ENCODE results near the gene ATP6V1G2. TPM values are rescaled to one million over a fixed set of nuclear protein-coding genes. Genes with fewer than 3 reads are reported as not detected.

ATP6V1G2 gene
- polyA plus RNA-seq, 3 donors, result 0.41 TPM; not detected in 2

DNA sequence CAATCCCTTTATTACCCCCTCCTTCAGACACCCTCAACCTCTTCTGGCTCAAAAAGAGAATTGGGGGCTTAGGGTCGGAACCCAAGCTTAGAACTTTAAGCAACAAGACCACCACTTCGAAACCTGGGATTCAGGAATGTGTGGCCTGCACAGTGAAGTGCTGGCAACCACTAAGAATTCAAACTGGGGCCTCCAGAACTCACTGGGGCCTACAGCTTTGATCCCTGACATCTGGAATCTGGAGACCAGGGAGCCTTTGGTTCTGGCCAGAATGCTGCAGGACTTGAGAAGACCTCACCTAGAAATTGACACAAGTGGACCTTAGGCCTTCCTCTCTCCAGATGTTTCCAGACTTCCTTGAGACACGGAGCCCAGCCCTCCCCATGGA lies 31.2 kb upstream of the ATP6V1G2 start:
- H3K36me3 ChIP-seq (replicated peaks in 1 of 2; ENCODE audit: control insufficient read depth in 1 of 2, insufficient read depth in 2 of 2, low read length in 2 of 2), result peaks cover 18 to 25% of the 10 kb centered on the region in 2 donors
- no peak overlapping the region for H3K27ac ChIP-seq (ENCODE audit: low read depth in 1 of 2, low read length in 2 of 2)
- H3K4me3 ChIP-seq (replicated peaks in 1 of 3; ENCODE audit: low read depth in 2 of 3, low read length in 3 of 3), result peak overlapping the region in 2 of 3 experiments; percentile 71 to 97
- TF ChIP-seq, protein P1, sequence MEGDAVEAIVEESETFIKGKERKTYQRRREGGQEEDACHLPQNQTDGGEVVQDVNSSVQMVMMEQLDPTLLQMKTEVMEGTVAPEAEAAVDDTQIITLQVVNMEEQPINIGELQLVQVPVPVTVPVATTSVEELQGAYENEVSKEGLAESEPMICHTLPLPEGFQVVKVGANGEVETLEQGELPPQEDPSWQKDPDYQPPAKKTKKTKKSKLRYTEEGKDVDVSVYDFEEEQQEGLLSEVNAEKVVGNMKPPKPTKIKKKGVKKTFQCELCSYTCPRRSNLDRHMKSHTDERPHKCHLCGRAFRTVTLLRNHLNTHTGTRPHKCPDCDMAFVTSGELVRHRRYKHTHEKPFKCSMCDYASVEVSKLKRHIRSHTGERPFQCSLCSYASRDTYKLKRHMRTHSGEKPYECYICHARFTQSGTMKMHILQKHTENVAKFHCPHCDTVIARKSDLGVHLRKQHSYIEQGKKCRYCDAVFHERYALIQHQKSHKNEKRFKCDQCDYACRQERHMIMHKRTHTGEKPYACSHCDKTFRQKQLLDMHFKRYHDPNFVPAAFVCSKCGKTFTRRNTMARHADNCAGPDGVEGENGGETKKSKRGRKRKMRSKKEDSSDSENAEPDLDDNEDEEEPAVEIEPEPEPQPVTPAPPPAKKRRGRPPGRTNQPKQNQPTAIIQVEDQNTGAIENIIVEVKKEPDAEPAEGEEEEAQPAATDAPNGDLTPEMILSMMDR (IDR thresholded peaks at IDR 0.05), result no peak
- 100% methylated on average over 1 of the region's 3 CpGs for WGBS (ENCODE audit: insufficient coverage)
- DNase-seq, result no peak
- H3K9me3 ChIP-seq (replicated peaks in 1 of 2; ENCODE audit: control insufficient read depth in 1 of 2, insufficient read depth in 1 of 2, low read length in 2 of 2), result no peaks in the 10 kb centered on the region
- peak overlapping the region; percentile 98 for H3K4me2 ChIP-seq (replicated peaks; ENCODE audit: extremely low read depth, low read length, poor library complexity, severe bottlenecking)
- no peak overlapping the region for H2AFZ ChIP-seq (ENCODE audit: insufficient read depth, low read depth, low read length, poor library complexity, severe bottlenecking)
- peaks cover under 1 to 5% (median 2%) of the 10 kb centered on the region in 3 donors for H3K27me3 Mint-ChIP-seq (ENCODE audit: low read depth in 3 of 3)
- H3K36me3 Mint-ChIP-seq, result peaks cover 31 to 32% of the 10 kb centered on the region in 2 donors
- peak overlapping the region in 2 of 7 donors; percentile 27 to 98 for H3K27ac Mint-ChIP-seq
- peaks cover 0 to 3% (median 0%) of the 10 kb centered on the region in 7 donors for H3K9me3 Mint-ChIP-seq
- H3K4me1 ChIP-seq (ENCODE audit: control insufficient read depth in 1 of 2, insufficient read depth in 2 of 2, low read length in 2 of 2), result peaks cover 63 to 80% of the 10 kb centered on the region in 2 donors
- H3K79me2 ChIP-seq (ENCODE audit: insufficient read depth, low read length), result peaks cover 54% of the 10 kb centered on the region
- peak overlapping the region; percentile 39 to 94 for H3K4me3 Mint-ChIP-seq
- peaks cover 39% of the 10 kb centered on the region for H4K20me1 ChIP-seq (ENCODE audit: insufficient read depth, low read length)
- no peak overlapping the region for H3K9ac ChIP-seq (ENCODE audit: insufficient read depth, low read length, poor library complexity, severe bottlenecking)
- H3K27me3 ChIP-seq (ENCODE audit: control insufficient read depth in 2 of 2, insufficient read depth in 2 of 2, low read length in 2 of 2), result no peaks in the 10 kb centered on the region
- intact Hi-C loops (cut with micrococcal nuclease), result no loop called here
- peaks cover 81% of the 10 kb centered on the region for H3K4me1 Mint-ChIP-seq

DNA sequence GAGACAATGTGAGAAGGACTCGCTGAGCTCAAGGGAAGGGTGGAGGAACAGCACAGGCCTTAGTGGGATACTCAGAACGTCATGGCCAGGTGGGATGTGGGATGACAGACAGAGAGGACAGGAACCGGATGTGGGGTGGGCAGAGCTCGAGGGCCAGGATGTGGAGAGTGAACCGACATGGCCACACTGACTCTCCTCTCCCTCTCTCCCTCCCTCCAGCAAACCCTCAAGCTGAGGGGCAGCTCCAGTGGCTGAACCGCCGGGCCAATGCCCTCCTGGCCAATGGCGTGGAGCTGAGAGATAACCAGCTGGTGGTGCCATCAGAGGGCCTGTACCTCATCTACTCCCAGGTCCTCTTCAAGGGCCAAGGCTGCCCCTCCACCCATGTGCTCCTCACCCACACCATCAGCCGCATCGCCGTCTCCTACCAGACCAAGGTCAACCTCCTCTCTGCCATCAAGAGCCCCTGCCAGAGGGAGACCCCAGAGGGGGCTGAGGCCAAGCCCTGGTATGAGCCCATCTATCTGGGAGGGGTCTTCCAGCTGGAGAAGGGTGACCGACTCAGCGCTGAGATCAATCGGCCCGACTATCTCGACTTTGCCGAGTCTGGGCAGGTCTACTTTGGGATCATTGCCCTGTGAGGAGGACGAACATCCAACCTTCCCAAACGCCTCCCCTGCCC lies 30.6 kb upstream of the ATP6V1G2 start:
- Histone ChIP-seq H3K4me2 (replicated peaks; ENCODE audit: extremely low read depth, low read length, poor library complexity, severe bottlenecking) (peak overlapping the region; percentile 98), H2AFZ (ENCODE audit: insufficient read depth, low read depth, low read length, poor library complexity, severe bottlenecking) (no peak overlapping the region), H3K4me3 (replicated peaks in 1 of 3; ENCODE audit: low read depth in 2 of 3, low read length in 3 of 3) (peak overlapping the region; percentile 71 to 97 (median 90)), H3K27me3 (ENCODE audit: control insufficient read depth in 2 of 2, insufficient read depth in 2 of 2, low read length in 2 of 2) (no peaks in the 10 kb centered on the region), H3K27ac (ENCODE audit: low read depth in 1 of 2, low read length in 2 of 2) (peak overlapping the region in 1 of 2 donors; percentile 88), H3K9ac (ENCODE audit: insufficient read depth, low read length, poor library complexity, severe bottlenecking) (peak overlapping the region; percentile 75), H3K4me1 (ENCODE audit: control insufficient read depth in 1 of 2, insufficient read depth in 2 of 2, low read length in 2 of 2) (peaks cover 58 to 75% of the 10 kb centered on the region in 2 donors), H4K20me1 (ENCODE audit: insufficient read depth, low read length) (peaks cover 39% of the 10 kb centered on the region), H3K9me3 (replicated peaks in 1 of 2; ENCODE audit: control insufficient read depth in 1 of 2, insufficient read depth in 1 of 2, low read length in 2 of 2) (no peaks in the 10 kb centered on the region), H3K79me2 (ENCODE audit: insufficient read depth, low read length) (peaks cover 49% of the 10 kb centered on the region), H3K36me3 (replicated peaks in 1 of 2; ENCODE audit: control insufficient read depth in 1 of 2, insufficient read depth in 2 of 2, low read length in 2 of 2) (peaks cover 18 to 25% of the 10 kb centered on the region in 2 donors)
- H3K27ac Mint-ChIP-seq, result peak overlapping the region in 4 of 7 donors; percentile 9 to 98 (median 56)
- TF ChIP-seq, protein P1 (IDR thresholded peaks at IDR 0.05), result no peak
- H3K9me3 Mint-ChIP-seq, result peaks cover 0 to 3% (median 0%) of the 10 kb centered on the region in 7 donors
- H3K36me3 Mint-ChIP-seq, result peaks cover 31 to 32% of the 10 kb centered on the region in 2 donors
- H3K27me3 Mint-ChIP-seq (ENCODE audit: low read depth in 3 of 3), result peaks cover 1 to 7% (median 4%) of the 10 kb centered on the region in 3 donors
- intact Hi-C loops (cut with micrococcal nuclease), result no loop called here
- no peak for DNase-seq
- 98% methylated on average over 15 of the region's 19 CpGs for WGBS (ENCODE audit: insufficient coverage)
- peak overlapping the region; percentile 94 to 99 for H3K4me3 Mint-ChIP-seq
- peaks cover 80% of the 10 kb centered on the region for H3K4me1 Mint-ChIP-seq
